Lower leg skin (tissue), 4 donors: Measurements from ENCODE around the gene DPM2. TPM values are rescaled to one million over a fixed set of nuclear protein-coding genes. Genes with fewer than 3 reads are reported as not detected.

Experiments
- DNase-seq, 2 donors: peaks; one replicate each; pipeline ENCODE4 v3.0.0-alpha.2; 2019; ENCODE audit warnings: low spot score in 2 of 2
- H3K4me3 ChIP-seq: fragments of 200-600 bp; sonication (generic); 2 replicates; pipeline ENCODE4 v1.5.1; 2017; ENCODE audit warnings: mild to moderate bottlenecking, low read depth; ENCODE audit not compliant: poor library complexity, severe bottlenecking
- POLR2A ChIP-seq, 2 donors: fragments of 450-650 bp; IDR thresholded peaks; one replicate each; pipeline ENCODE4 v1.6.1; 2016 to 2017; ENCODE audit warnings: antibody characterized with exemption in 2 of 2, mild to moderate bottlenecking in 1 of 2, moderate library complexity in 1 of 2
- WGBS, 2 donors: methylation state at CpG; one replicate each; pipeline ENCODE4 v1.1.5; 2018; 5-methylcytosine and 5-hydroxymethylcytosine counted together
- intact Hi-C: fragments of 100-400 bp; cut with DNase I; formaldehyde crosslinking; loops from one replicate; pipeline ENCODE4 v1.15.0; 2023; ENCODE audit warnings: low total_unique reads
- total RNA-seq, 4 donors: library from RNA; depleted of rRNA; stranded (reverse); fragments of >200 nt; gene quantifications; one replicate each; pipeline ENCODE4 v1.1.0, GENCODE V29; 2016
- TF ChIP-seq, protein P1 (sequence below), 3 donors: fragments of 450-650 bp; IDR thresholded peaks; one replicate each; pipeline ENCODE4 v1.5.1; 2016; ENCODE audit warnings: antibody characterized with exemption in 3 of 3, mild to moderate bottlenecking in 3 of 3, moderate library complexity in 2 of 3

DPM2 gene
- total RNA-seq, 4 donors from 2014 or later: 11.9 to 21.1 (median 15.8) TPM

DNA sequence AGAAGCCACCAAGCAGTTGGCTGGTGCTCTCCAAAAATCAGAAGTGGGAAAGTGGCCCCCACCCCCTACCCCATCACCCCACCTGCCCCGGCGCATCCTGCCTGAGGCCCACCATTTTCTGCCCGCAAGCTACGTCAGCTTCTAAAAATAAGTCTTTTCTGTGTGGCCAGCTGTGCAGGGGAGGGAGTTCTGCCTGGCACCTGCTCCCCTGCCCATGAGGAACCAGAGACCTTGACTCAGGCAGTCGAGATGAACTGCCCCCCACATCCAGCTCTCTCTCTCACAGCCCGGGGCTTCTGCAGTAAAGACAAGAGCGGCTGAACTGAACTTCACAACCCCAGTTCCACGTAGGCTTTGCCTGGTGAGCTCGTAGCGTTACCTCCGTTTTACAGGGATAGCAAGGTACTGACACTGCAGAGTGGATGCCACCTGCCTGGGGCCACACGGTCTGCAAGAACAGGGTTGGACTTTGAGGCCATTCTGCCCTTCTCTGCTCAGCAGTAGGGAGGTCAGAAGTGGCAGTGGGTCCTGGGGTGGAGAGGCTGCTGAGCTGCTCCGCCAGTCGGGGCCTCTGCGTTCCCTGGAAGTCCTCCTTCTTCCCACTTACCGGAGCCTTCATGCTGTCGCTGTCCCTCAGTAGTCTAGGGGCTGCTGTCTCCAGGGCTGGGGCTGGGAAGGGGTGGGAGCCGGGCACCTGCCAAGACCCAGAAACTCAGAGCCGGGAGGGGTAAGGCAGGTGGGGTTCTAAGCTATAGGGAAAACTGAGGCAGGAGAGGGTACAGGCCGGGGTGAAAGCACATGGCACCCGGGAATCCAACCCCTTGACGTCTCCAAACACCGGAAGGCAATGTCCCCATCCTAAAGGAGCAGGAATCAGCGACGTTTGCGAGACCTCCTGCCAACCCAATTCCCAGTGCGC is 21.6 kb downstream of the DPM2 start:
- intact Hi-C loops: no loop called here
- no peak for DNase-seq
- 41 to 49% methylated on average over 27 of the region's 27 CpGs for WGBS, 2 donors

DNA sequence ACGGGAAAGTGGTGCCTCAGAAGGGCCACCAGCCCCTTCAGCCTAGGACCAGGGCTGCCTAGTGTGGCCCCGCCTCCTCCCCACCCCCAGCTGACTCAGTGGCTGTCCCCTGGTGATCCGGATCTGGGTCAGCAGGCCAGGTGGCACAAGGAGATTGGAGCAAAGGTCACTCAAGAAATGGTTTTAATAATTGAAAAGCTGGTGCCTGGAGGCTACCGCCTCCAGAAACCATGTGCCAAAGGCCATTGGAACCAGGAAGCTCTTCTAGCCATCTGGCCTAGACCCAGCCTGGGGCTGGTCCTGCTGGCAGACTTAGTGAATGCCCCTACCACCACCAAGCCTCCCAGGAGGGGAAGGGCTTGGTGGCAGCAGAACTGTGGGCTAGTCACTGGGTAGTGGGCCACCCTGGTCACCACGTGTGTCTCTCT is 22.3 kb downstream of the DPM2 start:
- no peak for DNase-seq
- H3K4me3 ChIP-seq: no peak overlapping the region
- WGBS, 2 donors: 52 to 84% methylated on average over 3 to 5 of the region's 5 CpGs
- TF ChIP-seq POLR2A (IDR thresholded peaks at IDR 0.05): no peak
- TF ChIP-seq, protein P1, sequence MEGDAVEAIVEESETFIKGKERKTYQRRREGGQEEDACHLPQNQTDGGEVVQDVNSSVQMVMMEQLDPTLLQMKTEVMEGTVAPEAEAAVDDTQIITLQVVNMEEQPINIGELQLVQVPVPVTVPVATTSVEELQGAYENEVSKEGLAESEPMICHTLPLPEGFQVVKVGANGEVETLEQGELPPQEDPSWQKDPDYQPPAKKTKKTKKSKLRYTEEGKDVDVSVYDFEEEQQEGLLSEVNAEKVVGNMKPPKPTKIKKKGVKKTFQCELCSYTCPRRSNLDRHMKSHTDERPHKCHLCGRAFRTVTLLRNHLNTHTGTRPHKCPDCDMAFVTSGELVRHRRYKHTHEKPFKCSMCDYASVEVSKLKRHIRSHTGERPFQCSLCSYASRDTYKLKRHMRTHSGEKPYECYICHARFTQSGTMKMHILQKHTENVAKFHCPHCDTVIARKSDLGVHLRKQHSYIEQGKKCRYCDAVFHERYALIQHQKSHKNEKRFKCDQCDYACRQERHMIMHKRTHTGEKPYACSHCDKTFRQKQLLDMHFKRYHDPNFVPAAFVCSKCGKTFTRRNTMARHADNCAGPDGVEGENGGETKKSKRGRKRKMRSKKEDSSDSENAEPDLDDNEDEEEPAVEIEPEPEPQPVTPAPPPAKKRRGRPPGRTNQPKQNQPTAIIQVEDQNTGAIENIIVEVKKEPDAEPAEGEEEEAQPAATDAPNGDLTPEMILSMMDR (IDR thresholded peaks at IDR 0.05): no peak
- intact Hi-C loops: no loop called here

More for the DNA sequence above, 21.6 kb downstream of the DPM2 start:
- H3K4me3 ChIP-seq: peak overlapping the region; percentile 32
- no peak for TF ChIP-seq POLR2A (IDR thresholded peaks at IDR 0.05)
- TF ChIP-seq, protein P1 (IDR thresholded peaks at IDR 0.05): no peak

DNA sequence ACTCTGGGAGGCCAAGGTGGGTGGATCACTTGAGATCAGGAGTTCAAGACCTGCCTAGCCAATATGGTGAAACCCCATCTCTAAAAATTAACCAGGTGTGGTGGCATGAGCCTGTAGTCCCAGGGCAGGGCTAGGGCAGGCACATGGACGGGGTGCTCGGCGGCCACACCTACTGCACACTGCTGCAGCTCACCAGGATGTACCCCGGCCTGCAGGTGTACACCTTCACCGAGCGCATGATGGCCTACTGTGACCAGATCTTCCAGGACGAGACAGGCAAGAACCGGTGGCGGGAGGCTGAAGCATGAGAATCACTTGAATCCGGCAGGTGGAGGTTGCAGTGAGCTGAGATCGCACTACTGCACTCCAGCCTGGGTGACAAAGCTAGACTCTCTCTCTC is 24.0 kb downstream of the DPM2 start:
- intact Hi-C loops: loop anchor here (5.0 kb wide), 1 partner anchor 126 kb away; the partner anchor contains the start of gene CDK9
- H3K4me3 ChIP-seq: no peak overlapping the region
- DNase-seq: no peak
- TF ChIP-seq, protein P1 (IDR thresholded peaks at IDR 0.05): no peak
- no peak for TF ChIP-seq POLR2A (IDR thresholded peaks at IDR 0.05)
- WGBS, 2 donors: 92 to 94% methylated on average over 11 of the region's 11 CpGs

DNA sequence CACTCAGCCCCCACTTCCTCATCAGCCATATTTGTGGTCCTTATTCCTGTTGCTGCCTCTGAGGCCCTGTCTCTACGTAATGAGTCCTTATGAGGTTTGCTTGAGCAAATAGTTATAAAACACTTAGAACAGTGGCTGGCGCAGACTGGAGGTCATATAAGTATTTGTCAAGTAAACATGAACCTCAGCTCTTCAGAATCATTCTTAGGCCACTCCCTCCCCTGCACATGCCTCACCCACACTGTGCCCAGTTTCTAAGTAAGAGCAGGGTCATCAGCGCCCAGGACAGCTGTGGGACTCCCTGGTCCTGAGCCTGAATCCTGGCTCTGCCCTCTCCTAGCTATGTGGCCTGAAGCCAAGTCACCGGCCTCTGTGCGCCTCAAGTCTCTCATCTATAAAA is 24.8 kb downstream of the DPM2 start:
- DNase-seq: no peak
- TF ChIP-seq POLR2A (IDR thresholded peaks at IDR 0.05): no peak
- TF ChIP-seq, protein P1 (IDR thresholded peaks at IDR 0.05): no peak
- no peak overlapping the region for H3K4me3 ChIP-seq
- intact Hi-C loops: loop anchor here (5.0 kb wide), 1 partner anchor 126 kb away; the partner anchor contains the start of gene CDK9
- 86 to 89% methylated on average over 5 of the region's 5 CpGs for WGBS, 2 donors

DNA sequence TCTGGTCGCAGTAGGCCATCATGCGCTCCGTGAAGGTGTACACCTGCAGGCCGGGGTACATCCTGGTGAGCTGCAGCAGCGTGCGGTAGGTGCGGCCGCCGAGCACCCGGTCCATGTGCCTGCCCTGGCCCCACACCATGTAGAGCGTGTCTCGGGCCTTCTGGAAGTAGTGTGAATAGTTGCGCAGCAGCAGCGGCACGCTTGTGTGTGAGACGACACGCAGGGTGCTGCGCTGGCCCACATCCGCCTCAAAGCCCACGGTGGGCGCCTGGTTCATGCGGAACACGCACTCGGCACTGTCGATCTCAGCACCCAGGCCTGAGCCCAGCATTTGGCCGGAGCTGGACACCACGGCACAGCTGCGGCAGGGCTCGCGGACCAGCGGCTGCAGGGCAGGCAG is 25.4 kb downstream of the DPM2 start:
- WGBS, 2 donors: 96% methylated on average over 28 to 30 of the region's 31 CpGs

More for the DNA sequence above, 25.4 kb downstream of the DPM2 start:
- no peak for DNase-seq
- intact Hi-C loops: loop anchor here (5.0 kb wide), 1 partner anchor 125 kb away; the partner anchor contains the start of gene CDK9
- no peak overlapping the region for H3K4me3 ChIP-seq
- TF ChIP-seq POLR2A (IDR thresholded peaks at IDR 0.05): no peak
- TF ChIP-seq, protein P1 (IDR thresholded peaks at IDR 0.05): no peak
